DOHH2 (cell line): ENCODE results near the gene CCN5.

Source experiments
- H3F3A ChIP-seq: fragments of 200-600 bp; sonication (generic), shearing (Covaris generic); 2 replicates; pipeline ENCODE4 v1.6.0; 2016; ENCODE audit warnings: antibody characterized with exemption, mild to moderate bottlenecking; ENCODE audit not compliant: control insufficient read depth, insufficient read depth
- H3K27ac ChIP-seq: fragments of 200-600 bp; sonication (generic); 2 replicates; pipeline ENCODE4 v1.5.1; 2014; ENCODE audit warnings: low read depth, mild to moderate bottlenecking, low read length, moderate library complexity
- H3K27me3 ChIP-seq: fragments of 200-600 bp; sonication (generic); 2 replicates; pipeline ENCODE4 v1.6.1; 2014; ENCODE audit warnings: mild to moderate bottlenecking, low read length, mixed read lengths; ENCODE audit not compliant: control insufficient read depth
- H3K36me3 ChIP-seq: fragments of 200-600 bp; sonication (generic); 2 replicates; pipeline ENCODE4 v1.6.1; 2014; ENCODE audit warnings: mild to moderate bottlenecking, low read length, moderate library complexity, mixed read lengths; ENCODE audit not compliant: control insufficient read depth
- H3K4me1 ChIP-seq: fragments of 200-600 bp; sonication (generic); 2 replicates; pipeline ENCODE4 v1.6.1; 2014; ENCODE audit warnings: mild to moderate bottlenecking, low read length, mixed read lengths; ENCODE audit not compliant: control insufficient read depth
- H3K4me2 ChIP-seq: fragments of 200-600 bp; sonication (generic); 2 replicates; pipeline ENCODE4 v1.6.0; 2014; ENCODE audit warnings: mild to moderate bottlenecking, low read length, moderate library complexity
- H3K4me3 ChIP-seq: fragments of 200-600 bp; sonication (generic); 2 replicates; pipeline ENCODE4 v1.5.1; 2014; ENCODE audit warnings: mild to moderate bottlenecking, low read length, mixed read lengths
- H3K79me2 ChIP-seq: fragments of 200-600 bp; sonication (generic); 2 replicates; pipeline ENCODE4 v1.6.1; 2014; ENCODE audit warnings: mild to moderate bottlenecking, low read length, mixed read lengths; ENCODE audit not compliant: control insufficient read depth
- H3K9me2 ChIP-seq: fragments of 200-600 bp; sonication (generic); replicated peaks from 2 replicates; pipeline ENCODE4 v1.6.1; 2014; ENCODE audit warnings: mild to moderate bottlenecking, low read length, mixed read lengths; ENCODE audit not compliant: control insufficient read depth
- H3K9me3 ChIP-seq: fragments of 200-600 bp; sonication (generic); 2 replicates; pipeline ENCODE4 v1.6.1; 2014; ENCODE audit warnings: antibody characterized with exemption, low read length, mixed read lengths; ENCODE audit not compliant: control insufficient read depth, insufficient read depth
- H4K20me1 ChIP-seq: fragments of 200-600 bp; sonication (generic); 2 replicates; pipeline ENCODE4 v1.6.0; 2014; ENCODE audit warnings: low read depth, mild to moderate bottlenecking, antibody characterized with exemption, low read length, moderate library complexity; ENCODE audit not compliant: control insufficient read depth, insufficient read depth
- CTCF ChIP-seq: fragments of 200-600 bp; sonication (generic); IDR thresholded peaks from one replicate; pipeline ENCODE4 v1.5.1; 2014; ENCODE audit warnings: antibody characterized with exemption, mild to moderate bottlenecking, low read depth, low read length; ENCODE audit not compliant: poor library complexity, severe bottlenecking
- EZH2phosphoT487 ChIP-seq: fragments of 200-600 bp; sonication (generic); IDR thresholded peaks from 2 replicates; pipeline ENCODE4 v1.6.1; 2017; ENCODE audit warnings: borderline replicate concordance, mild to moderate bottlenecking, antibody characterized with exemption, low read length, moderate library complexity, mixed read lengths

CCN5 gene

GRCh38 chr20:44770484-44771171, 55.5 kb downstream of the CCN5 start:
- Histone ChIP-seq H3K4me3 (no peak overlapping the region), H3K4me1 (peaks cover 22% of the 10 kb centered on the region), H3K9me3 (no peaks in the 10 kb centered on the region), H3K36me3 (no peaks in the 10 kb centered on the region), H3F3A (peaks cover 3% of the 10 kb centered on the region; the same call in 1 of the 2 replicates), H3K27ac (no peak overlapping the region), H3K9me2 (no peaks in the 10 kb centered on the region), H3K79me2 (no peaks in the 10 kb centered on the region), H3K4me2 (no peak overlapping the region), H3K27me3 (no peaks in the 10 kb centered on the region; the same call in 1 of the 2 replicates), H4K20me1 (no peaks in the 10 kb centered on the region)
- no peak for TF ChIP-seq CTCF
- TF ChIP-seq EZH2phosphoT487: no peak

GRCh38 chr20:44771172-44771535, 56.0 kb downstream of the CCN5 start:
- H3K9me3 ChIP-seq: no peaks in the 10 kb centered on the region
- H3K4me3 ChIP-seq: no peak overlapping the region
- H4K20me1 ChIP-seq: no peaks in the 10 kb centered on the region
- peaks cover 22% of the 10 kb centered on the region for H3K4me1 ChIP-seq
- no peak for TF ChIP-seq CTCF
- no peak for TF ChIP-seq EZH2phosphoT487
- peaks cover 3% of the 10 kb centered on the region; the same call in 1 of the 2 replicates for H3F3A ChIP-seq
- H3K27ac ChIP-seq: no peak overlapping the region
- H3K27me3 ChIP-seq: no peaks in the 10 kb centered on the region
- no peak overlapping the region for H3K4me2 ChIP-seq
- H3K9me2 ChIP-seq: no peaks in the 10 kb centered on the region
- no peaks in the 10 kb centered on the region for H3K79me2 ChIP-seq
- no peaks in the 10 kb centered on the region for H3K36me3 ChIP-seq

- no peak overlapping the region for H3K4me3 ChIP-seq
- no peaks in the 10 kb centered on the region for H3K36me3 ChIP-seq
- H3K27ac ChIP-seq: no peak overlapping the region
- no peaks in the 10 kb centered on the region for H3K9me2 ChIP-seq
- peaks cover 3% of the 10 kb centered on the region; the same call in 1 of the 2 replicates for H3F3A ChIP-seq
- no peak overlapping the region for H3K4me2 ChIP-seq
- no peaks in the 10 kb centered on the region for H3K9me3 ChIP-seq
- no peaks in the 10 kb centered on the region for H3K27me3 ChIP-seq
- TF ChIP-seq EZH2phosphoT487 (no peak), CTCF (no peak)
- H4K20me1 ChIP-seq: no peaks in the 10 kb centered on the region
- peaks cover 22% of the 10 kb centered on the region for H3K4me1 ChIP-seq
- H3K79me2 ChIP-seq: no peaks in the 10 kb centered on the region
Measured at GRCh38 chr20:44772636-44773035, 57.5 kb downstream of the CCN5 start.
